Hepatocyte (in vitro differentiated cells): Measurements from ENCODE around the gene RRAGA. TPM values are rescaled to one million over a fixed set of nuclear protein-coding genes. Genes with fewer than 3 reads are reported as not detected.
"Not testable (repeated sequence)": the region's sequence is repeated elsewhere in the genome, so short reads cannot be mapped to it uniquely, and the experiment has no call there.

Source experiments
- DNase-seq: peaks from one replicate; pipeline ENCODE4 v3.0.0-alpha.2; 2016; ENCODE audit warnings: low spot score
- H2AFZ ChIP-seq: fragments of 200-600 bp; sonication (generic); 2 replicates; pipeline ENCODE4 v1.6.0; 2016; ENCODE audit warnings: antibody characterized with exemption, mild to moderate bottlenecking
- H3K27ac ChIP-seq: fragments of 200-600 bp; sonication (generic); 2 replicates; pipeline ENCODE4 v1.5.1; 2016; ENCODE audit warnings: mild to moderate bottlenecking
- H3K27me3 ChIP-seq: fragments of 200-600 bp; sonication (generic); 2 replicates; pipeline ENCODE4 v1.6.1; 2016
- H3K36me3 ChIP-seq: fragments of 200-600 bp; sonication (generic); replicated peaks from 2 replicates; pipeline ENCODE4 v1.5.1; 2016; ENCODE audit warnings: low read depth; ENCODE audit not compliant: insufficient read depth
- H3K4me1 ChIP-seq: fragments of 200-600 bp; sonication (generic); 2 replicates; pipeline ENCODE4 v1.5.1; 2016; ENCODE audit warnings: mild to moderate bottlenecking, moderate library complexity; ENCODE audit not compliant: insufficient read depth
- H3K4me2 ChIP-seq: fragments of 200-600 bp; sonication (generic); 2 replicates; pipeline ENCODE4 v1.6.0; 2016
- H3K4me3 ChIP-seq: fragments of 200-600 bp; sonication (generic); 2 replicates; pipeline ENCODE4 v1.5.1; 2016; ENCODE audit warnings: mild to moderate bottlenecking
- H3K79me2 ChIP-seq: fragments of 200-600 bp; sonication (generic); 2 replicates; pipeline ENCODE4 v1.6.0; 2017; ENCODE audit warnings: mild to moderate bottlenecking
- H3K9me2 ChIP-seq: fragments of 200-600 bp; sonication (generic); replicated peaks from 2 replicates; pipeline ENCODE4 v1.6.0; 2017; ENCODE audit warnings: mild to moderate bottlenecking; ENCODE audit not compliant: insufficient read depth
- H3K9me3 ChIP-seq: fragments of 200-600 bp; sonication (generic); 2 replicates; pipeline ENCODE4 v1.5.1; 2016; ENCODE audit warnings: low read depth, mild to moderate bottlenecking
- H4K20me1 ChIP-seq: fragments of 200-600 bp; sonication (generic); 2 replicates; pipeline ENCODE4 v1.6.0; 2016; ENCODE audit warnings: mild to moderate bottlenecking; ENCODE audit not compliant: insufficient read depth, poor library complexity, severe bottlenecking
- CTCF ChIP-seq: fragments of 200-600 bp; sonication (generic); IDR thresholded peaks from 2 replicates; pipeline ENCODE4 v1.5.1; 2016; ENCODE audit warnings: antibody characterized with exemption, mild to moderate bottlenecking; ENCODE audit not compliant: poor library complexity
- EZH2 ChIP-seq: fragments of 200-600 bp; sonication (generic); IDR thresholded peaks from 2 replicates; pipeline ENCODE4 v1.6.1; 2016; ENCODE audit warnings: antibody characterized with exemption, mild to moderate bottlenecking, borderline replicate concordance
- EZH2phosphoT487 ChIP-seq: fragments of 200-600 bp; sonication (generic); IDR thresholded peaks from one replicate; pipeline ENCODE4 v1.6.1; 2018; ENCODE audit warnings: antibody characterized with exemption, mild to moderate bottlenecking, low read depth, moderate library complexity; ENCODE audit not compliant: unreplicated experiment, severe bottlenecking
- WGBS: methylation state at CpG from one replicate; pipeline ENCODE4 v1.1.6; 2016; ENCODE audit warnings: low lambda C conversion rate; ENCODE audit errors: missing lambda C conversion rate; 5-methylcytosine and 5-hydroxymethylcytosine counted together
- polyA plus RNA-seq: library from polyadenylated mRNA; unstranded; fragments of >200 nt; fragmentation: Nextera tagmentation; extraction: Ambion mirVana; gene quantifications from 2 replicates; pipeline ENCODE4 v1.2.1, GENCODE V29; 2016
- total RNA-seq: library from RNA; depleted of rRNA; stranded (reverse); fragments of >200 nt; gene quantifications from 2 replicates; pipeline ENCODE4 v1.2.3, GENCODE V29; 2014

The RRAGA gene
- total and polyA plus RNA-seq, 2 experiments from 2014 or later = 63.8 to 147 TPM

GRCh38 chr9:19018201-19018600 lies 31.0 kb upstream of the RRAGA start:
- no peaks in the 10 kb centered on the region for H3K79me2 ChIP-seq
- no peaks in the 10 kb centered on the region for H3K27me3 ChIP-seq
- no peak overlapping the region for H2AFZ ChIP-seq
- H4K20me1 ChIP-seq = no peaks in the 10 kb centered on the region
- no peaks in the 10 kb centered on the region for H3K4me1 ChIP-seq
- no peaks in the 10 kb centered on the region for H3K36me3 ChIP-seq
- no peaks in the 10 kb centered on the region for H3K9me2 ChIP-seq
- no peak for TF ChIP-seq EZH2
- no peak for TF ChIP-seq EZH2phosphoT487
- 86% methylated on average over 4 of the region's 4 CpGs for WGBS
- no peak overlapping the region for H3K4me3 ChIP-seq
- DNase-seq = no peak
- no peaks in the 10 kb centered on the region for H3K9me3 ChIP-seq
- H3K27ac ChIP-seq = no peak overlapping the region
- no peak overlapping the region for H3K4me2 ChIP-seq

GRCh38 chr9:19020886-19021455 lies 28.3 kb upstream of the RRAGA start:
- Histone ChIP-seq H3K27ac (no peak overlapping the region), H3K9me3 (no peaks in the 10 kb centered on the region), H3K9me2 (no peaks in the 10 kb centered on the region), H3K4me1 (no peaks in the 10 kb centered on the region), H2AFZ (no peak overlapping the region), H3K4me2 (no peak overlapping the region), H3K4me3 (no peak overlapping the region), H3K27me3 (no peaks in the 10 kb centered on the region), H3K36me3 (no peaks in the 10 kb centered on the region), H3K79me2 (no peaks in the 10 kb centered on the region), H4K20me1 (no peaks in the 10 kb centered on the region)
- 92% methylated on average over 3 of the region's 3 CpGs for WGBS
- DNase-seq = no peak
- no peak for TF ChIP-seq EZH2
- no peak for TF ChIP-seq CTCF
- no peak for TF ChIP-seq EZH2phosphoT487

- not testable (repeated sequence) for H3K79me2 ChIP-seq, H3K4me2 ChIP-seq, DNase-seq, H3K9me2 ChIP-seq, H3K4me1 ChIP-seq, H3K4me3 ChIP-seq, H4K20me1 ChIP-seq, H3K36me3 ChIP-seq, H3K9me3 ChIP-seq, H3K27me3 ChIP-seq, H2AFZ ChIP-seq, H3K27ac ChIP-seq
- 95% methylated on average over 2 of the region's 2 CpGs for WGBS
Observed at GRCh38 chr9:19021649-19022048, 27.6 kb upstream of the RRAGA start.

GRCh38 chr9:19022206-19022605 lies 27.0 kb upstream of the RRAGA start:
- no peak overlapping the region for H3K4me3 ChIP-seq
- TF ChIP-seq EZH2 (no peak), CTCF (no peak), EZH2phosphoT487 (no peak)
- H3K36me3 ChIP-seq = no peaks in the 10 kb centered on the region
- H3K27me3 ChIP-seq = no peaks in the 10 kb centered on the region
- no peaks in the 10 kb centered on the region for H4K20me1 ChIP-seq
- WGBS = 97% methylated on average over 2 of the region's 2 CpGs
- no peaks in the 10 kb centered on the region for H3K9me3 ChIP-seq
- no peak overlapping the region for H3K27ac ChIP-seq
- H2AFZ ChIP-seq = no peak overlapping the region
- no peaks in the 10 kb centered on the region for H3K4me1 ChIP-seq
- no peak overlapping the region for H3K4me2 ChIP-seq
- H3K79me2 ChIP-seq = no peaks in the 10 kb centered on the region
- no peak for DNase-seq
- H3K9me2 ChIP-seq = no peaks in the 10 kb centered on the region
